ENCODE data around the gene FAM181A. TPM values are rescaled to one million over a fixed set of nuclear protein-coding genes. Genes with fewer than 3 reads are reported as not detected.

FAM181A gene
- total and polyA plus RNA-seq, 9 of the 15 experiments (the other 6 are each of a cell fraction or from before 2014, with no cell fraction given) = not detected

GRCh38 chr14:93941293-93941910 is 14.3 kb downstream of the FAM181A start (continued):
- TF ChIP-seq CLOCK (CRISPR knock-in tag; IDR thresholded peaks at IDR 0.05; ENCODE audit: borderline replicate concordance) (no peak), BACH1 (tag; IDR thresholded peaks at IDR 0.05) (no peak), ZNF274 (IDR thresholded peaks at IDR 0.05; ENCODE audit: borderline replicate concordance, low read depth, low read length) (no peak), ZNF239 (CRISPR knock-in tag; IDR thresholded peaks at IDR 0.05) (no peak), SRSF3 (IDR thresholded peaks at IDR 0.05; ENCODE audit: insufficient read depth, low read length) (no peak), KLF16 (IDR thresholded peaks at IDR 0.05) (no peak), HNRNPH1 (optimal IDR thresholded peaks at IDR 0.05; ENCODE audit: low read depth, low read length) (no peak), HBP1 (CRISPR knock-in tag; IDR thresholded peaks at IDR 0.05) (no peak)
